ENCODE data around the gene PDCD2.
"Not testable (repeated sequence)": the region's sequence is repeated elsewhere in the genome, so short reads cannot be mapped to it uniquely, and the experiment has no call there.

The PDCD2 gene

GRCh38 chr6:170584181-170584953 lies at the start of gene PDCD2:
PDCD2 (minus strand) TSS chr6:170584637; CDS start chr6:170584581, 56 bp downstream.
- H3K4me1 ChIP-seq (ENCODE audit: control insufficient read depth in 1 of 2, insufficient read depth in 2 of 2, low read length in 2 of 2), result peaks cover 9 to 12% of the 10 kb centered on the region in 2 donors
- peaks cover 10 to 26% of the 10 kb centered on the region in 2 donors for H3K36me3 ChIP-seq (ENCODE audit: control insufficient read depth in 1 of 2, insufficient read depth in 2 of 2, low read length in 2 of 2)
- no peaks in the 10 kb centered on the region for H3K9me3 ChIP-seq (ENCODE audit: control insufficient read depth in 1 of 2, low read length in 2 of 2)
- H3K27ac ChIP-seq (ENCODE audit: low read depth, low read length), result peak within 1 kb of the TSS; percentile 76
- H3K9ac ChIP-seq (ENCODE audit: low read depth in 1 of 2, low read length in 2 of 2), result peak within 1 kb of the TSS; percentile 71 to 89
- H3K27me3 ChIP-seq (ENCODE audit: control insufficient read depth in 1 of 2, insufficient read depth in 2 of 2, low read length in 2 of 2), result no peaks in the 10 kb centered on the region
- H3K4me3 ChIP-seq (ENCODE audit: low read depth in 1 of 2, low read length in 2 of 2), result peak within 1 kb of the TSS; percentile 97 to 99

GRCh38 chr6:170616020-170616554 lies 31.6 kb upstream of the PDCD2 start:
- H3K36me3 ChIP-seq (ENCODE audit: control insufficient read depth in 1 of 2, insufficient read depth in 2 of 2, low read length in 2 of 2); H3K4me1 ChIP-seq (ENCODE audit: control insufficient read depth in 1 of 2, insufficient read depth in 2 of 2, low read length in 2 of 2); H3K4me3 ChIP-seq (ENCODE audit: low read depth in 1 of 2, low read length in 2 of 2); H3K27ac ChIP-seq (ENCODE audit: low read depth, low read length); H3K9me3 ChIP-seq (ENCODE audit: control insufficient read depth in 1 of 2, low read length in 2 of 2); H3K27me3 ChIP-seq (ENCODE audit: control insufficient read depth in 1 of 2, insufficient read depth in 2 of 2, low read length in 2 of 2); H3K9ac ChIP-seq (ENCODE audit: low read depth in 1 of 2, low read length in 2 of 2): not testable (repeated sequence)

GRCh38 chr6:170612256-170612804 lies 27.9 kb upstream of the PDCD2 start:
- H3K27ac ChIP-seq (ENCODE audit: low read depth, low read length); H3K9ac ChIP-seq (ENCODE audit: low read depth in 1 of 2, low read length in 2 of 2); H3K4me3 ChIP-seq (ENCODE audit: low read depth in 1 of 2, low read length in 2 of 2): not testable (repeated sequence)

GRCh38 chr6:170609225-170609624 lies 24.8 kb upstream of the PDCD2 start:
- H3K9ac ChIP-seq (ENCODE audit: low read depth in 1 of 2, low read length in 2 of 2); H3K4me1 ChIP-seq (ENCODE audit: control insufficient read depth in 1 of 2, insufficient read depth in 2 of 2, low read length in 2 of 2); H3K36me3 ChIP-seq (ENCODE audit: control insufficient read depth in 1 of 2, insufficient read depth in 2 of 2, low read length in 2 of 2); H3K9me3 ChIP-seq (ENCODE audit: control insufficient read depth in 1 of 2, low read length in 2 of 2); H3K27me3 ChIP-seq (ENCODE audit: control insufficient read depth in 1 of 2, insufficient read depth in 2 of 2, low read length in 2 of 2); H3K27ac ChIP-seq (ENCODE audit: low read depth, low read length); H3K4me3 ChIP-seq (ENCODE audit: low read depth in 1 of 2, low read length in 2 of 2): not testable (repeated sequence)

More at GRCh38 chr6:170612256-170612804, 27.9 kb upstream of the PDCD2 start:
- H3K9me3 ChIP-seq (ENCODE audit: control insufficient read depth in 1 of 2, low read length in 2 of 2); H3K27me3 ChIP-seq (ENCODE audit: control insufficient read depth in 1 of 2, insufficient read depth in 2 of 2, low read length in 2 of 2); H3K4me1 ChIP-seq (ENCODE audit: control insufficient read depth in 1 of 2, insufficient read depth in 2 of 2, low read length in 2 of 2); H3K36me3 ChIP-seq (ENCODE audit: control insufficient read depth in 1 of 2, insufficient read depth in 2 of 2, low read length in 2 of 2): not testable (repeated sequence)

GRCh38 chr6:170605574-170606259 lies 21.3 kb upstream of the PDCD2 start:
- Histone ChIP-seq H3K27ac (ENCODE audit: low read depth, low read length) (no peak overlapping the region), H3K27me3 (ENCODE audit: control insufficient read depth in 1 of 2, insufficient read depth in 2 of 2, low read length in 2 of 2) (peaks cover 6 to 8% of the 10 kb centered on the region in 2 donors), H3K36me3 (ENCODE audit: control insufficient read depth in 1 of 2, insufficient read depth in 2 of 2, low read length in 2 of 2) (no peaks in the 10 kb centered on the region), H3K9me3 (ENCODE audit: control insufficient read depth in 1 of 2, low read length in 2 of 2) (no peaks in the 10 kb centered on the region), H3K4me3 (ENCODE audit: low read depth in 1 of 2, low read length in 2 of 2) (no peak overlapping the region), H3K4me1 (ENCODE audit: control insufficient read depth in 1 of 2, insufficient read depth in 2 of 2, low read length in 2 of 2) (no peaks in the 10 kb centered on the region), H3K9ac (ENCODE audit: low read depth in 1 of 2, low read length in 2 of 2) (no peak overlapping the region)

GRCh38 chr6:170597278-170597677 lies 12.8 kb upstream of the PDCD2 start:
- Histone ChIP-seq H3K9me3 (ENCODE audit: control insufficient read depth in 1 of 2, low read length in 2 of 2) (peaks cover 0 to 3% of the 10 kb centered on the region in 2 donors), H3K36me3 (ENCODE audit: control insufficient read depth in 1 of 2, insufficient read depth in 2 of 2, low read length in 2 of 2) (no peaks in the 10 kb centered on the region), H3K27me3 (ENCODE audit: control insufficient read depth in 1 of 2, insufficient read depth in 2 of 2, low read length in 2 of 2) (no peaks in the 10 kb centered on the region), H3K4me3 (ENCODE audit: low read depth in 1 of 2, low read length in 2 of 2) (no peak overlapping the region), H3K27ac (ENCODE audit: low read depth, low read length) (no peak overlapping the region), H3K4me1 (ENCODE audit: control insufficient read depth in 1 of 2, insufficient read depth in 2 of 2, low read length in 2 of 2) (no peaks in the 10 kb centered on the region), H3K9ac (ENCODE audit: low read depth in 1 of 2, low read length in 2 of 2) (no peak overlapping the region)

- Histone ChIP-seq H3K4me3 (ENCODE audit: low read depth in 1 of 2, low read length in 2 of 2) (no peak overlapping the region), H3K36me3 (ENCODE audit: control insufficient read depth in 1 of 2, insufficient read depth in 2 of 2, low read length in 2 of 2) (no peaks in the 10 kb centered on the region), H3K27ac (ENCODE audit: low read depth, low read length) (no peak overlapping the region), H3K4me1 (ENCODE audit: control insufficient read depth in 1 of 2, insufficient read depth in 2 of 2, low read length in 2 of 2) (no peaks in the 10 kb centered on the region), H3K9ac (ENCODE audit: low read depth in 1 of 2, low read length in 2 of 2) (no peak overlapping the region), H3K27me3 (ENCODE audit: control insufficient read depth in 1 of 2, insufficient read depth in 2 of 2, low read length in 2 of 2) (no peaks in the 10 kb centered on the region), H3K9me3 (ENCODE audit: control insufficient read depth in 1 of 2, low read length in 2 of 2) (peaks cover 0 to 3% of the 10 kb centered on the region in 2 donors)
These were observed 12.0 kb upstream of the PDCD2 start for GRCh38 chr6:170596426-170596825.

- no peak overlapping the region for H3K4me3 ChIP-seq (ENCODE audit: low read depth in 1 of 2, low read length in 2 of 2)
- no peaks in the 10 kb centered on the region for H3K27me3 ChIP-seq (ENCODE audit: control insufficient read depth in 1 of 2, insufficient read depth in 2 of 2, low read length in 2 of 2)
- no peaks in the 10 kb centered on the region for H3K36me3 ChIP-seq (ENCODE audit: control insufficient read depth in 1 of 2, insufficient read depth in 2 of 2, low read length in 2 of 2)
- no peak overlapping the region for H3K27ac ChIP-seq (ENCODE audit: low read depth, low read length)
- H3K4me1 ChIP-seq (ENCODE audit: control insufficient read depth in 1 of 2, insufficient read depth in 2 of 2, low read length in 2 of 2), result no peaks in the 10 kb centered on the region
- peaks cover 0 to 5% of the 10 kb centered on the region in 2 donors for H3K9me3 ChIP-seq (ENCODE audit: control insufficient read depth in 1 of 2, low read length in 2 of 2)
- no peak overlapping the region for H3K9ac ChIP-seq (ENCODE audit: low read depth in 1 of 2, low read length in 2 of 2)
These were observed 6.3 kb upstream of the PDCD2 start for GRCh38 chr6:170590725-170591124.

- H3K27ac ChIP-seq (ENCODE audit: low read depth, low read length), result peak overlapping the region; percentile 60
- H3K9me3 ChIP-seq (ENCODE audit: control insufficient read depth in 1 of 2, low read length in 2 of 2), result no peaks in the 10 kb centered on the region
- no peaks in the 10 kb centered on the region for H3K27me3 ChIP-seq (ENCODE audit: control insufficient read depth in 1 of 2, insufficient read depth in 2 of 2, low read length in 2 of 2)
- H3K4me1 ChIP-seq (ENCODE audit: control insufficient read depth in 1 of 2, insufficient read depth in 2 of 2, low read length in 2 of 2), result peaks cover 9 to 12% of the 10 kb centered on the region in 2 donors
- peaks cover 7 to 22% of the 10 kb centered on the region in 2 donors for H3K36me3 ChIP-seq (ENCODE audit: control insufficient read depth in 1 of 2, insufficient read depth in 2 of 2, low read length in 2 of 2)
- H3K4me3 ChIP-seq (ENCODE audit: low read depth in 1 of 2, low read length in 2 of 2), result peak overlapping the region; percentile 97 to 99
- peak overlapping the region; percentile 71 to 89 for H3K9ac ChIP-seq (ENCODE audit: low read depth in 1 of 2, low read length in 2 of 2)
These were observed 589 bp upstream of the PDCD2 start for GRCh38 chr6:170584954-170585498.

GRCh38 chr6:170583756-170584180 lies 669 bp downstream of the PDCD2 start:
- Histone ChIP-seq H3K27me3 (ENCODE audit: control insufficient read depth in 1 of 2, insufficient read depth in 2 of 2, low read length in 2 of 2) (no peaks in the 10 kb centered on the region), H3K4me3 (ENCODE audit: low read depth in 1 of 2, low read length in 2 of 2) (peak overlapping the region; percentile 97 to 99), H3K9ac (ENCODE audit: low read depth in 1 of 2, low read length in 2 of 2) (peak overlapping the region; percentile 70 to 89), H3K4me1 (ENCODE audit: control insufficient read depth in 1 of 2, insufficient read depth in 2 of 2, low read length in 2 of 2) (peaks cover 9 to 12% of the 10 kb centered on the region in 2 donors), H3K27ac (ENCODE audit: low read depth, low read length) (peak overlapping the region; percentile 76), H3K9me3 (ENCODE audit: control insufficient read depth in 1 of 2, low read length in 2 of 2) (no peaks in the 10 kb centered on the region), H3K36me3 (ENCODE audit: control insufficient read depth in 1 of 2, insufficient read depth in 2 of 2, low read length in 2 of 2) (peaks cover 15 to 32% of the 10 kb centered on the region in 2 donors)

All from duodenal mucosa (tissue), 2 donors.